ENCODE data around the gene B4GALT6. TPM values are rescaled to one million over a fixed set of nuclear protein-coding genes. Genes with fewer than 3 reads are reported as not detected.

The B4GALT6 gene
- total RNA-seq, 4 donors from 2014 or later: 2.5 to 3.6 (median 3.0) TPM

- DNase-seq: no peak
- TF ChIP-seq POLR2A (IDR thresholded peaks at IDR 0.05) (no peak), CTCF (IDR thresholded peaks at IDR 0.05) (no peak)
Measured at GRCh38 chr18:31591628-31592027, 92.8 kb downstream of the B4GALT6 start, which contains the start of gene TTR. Gene TTR, plus strand, starts transcription at chr18:31591877. Its CDS starts 26 bp downstream, at chr18:31591903.

GRCh38 chr18:31591113-31591512, 93.3 kb downstream of the B4GALT6 start:
- Histone ChIP-seq H3K36me3 (no peaks in the 10 kb centered on the region), H3K27ac (no peak overlapping the region), H3K4me3 (no peak overlapping the region), H3K27me3 (no peaks in the 10 kb centered on the region), H3K4me1 (peaks cover 0 to 8% (median 0%) of the 10 kb centered on the region in 3 donors), H3K9me3 (no peaks in the 10 kb centered on the region)
- intact Hi-C loops (cut with DNase I): no loop called here
- 48 to 80% methylated on average over 1 to 2 of the region's 2 CpGs for WGBS, 2 donors
- DNase-seq: no peak
- TF ChIP-seq CTCF (IDR thresholded peaks at IDR 0.05) (no peak), POLR2A (IDR thresholded peaks at IDR 0.05) (no peak)

More at GRCh38 chr18:31591628-31592027, 92.8 kb downstream of the B4GALT6 start, which contains the start of gene TTR:
- Histone ChIP-seq H3K4me1 (peaks cover 0 to 8% (median 0%) of the 10 kb centered on the region in 3 donors), H3K4me3 (no peak within 1 kb of the TSS), H3K36me3 (no peaks in the 10 kb centered on the region), H3K9me3 (no peaks in the 10 kb centered on the region), H3K27ac (no peak within 1 kb of the TSS), H3K27me3 (no peaks in the 10 kb centered on the region)
- 61 to 63% methylated on average over 5 of the region's 5 CpGs for WGBS, 2 donors
- intact Hi-C loops (cut with DNase I): no loop called here

DNA sequence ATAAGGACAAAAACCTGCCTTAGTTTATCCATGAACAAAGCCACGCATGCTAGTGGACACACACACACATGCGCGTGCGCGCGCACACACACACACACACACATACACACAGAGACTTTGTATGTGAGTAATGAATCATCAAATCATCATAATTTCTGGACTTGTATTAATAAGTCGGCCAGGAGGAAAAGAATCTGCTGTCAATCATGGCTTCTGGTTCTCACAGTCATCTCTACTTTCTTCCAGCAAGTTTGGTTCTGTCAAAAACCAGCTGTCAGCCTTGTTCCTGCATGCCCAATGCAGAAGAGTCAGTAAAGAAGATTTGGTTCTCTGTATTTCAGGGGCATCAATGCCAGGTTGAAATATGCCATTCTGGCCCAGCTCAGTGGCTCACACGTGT, 93.8 kb downstream of the B4GALT6 start:
- DNase-seq: no peak
- 58 to 61% methylated on average over 8 of the region's 8 CpGs for WGBS, 2 donors
- Histone ChIP-seq H3K27ac (no peak overlapping the region), H3K9me3 (no peaks in the 10 kb centered on the region), H3K36me3 (no peaks in the 10 kb centered on the region), H3K4me1 (peaks cover 0 to 8% (median 0%) of the 10 kb centered on the region in 3 donors), H3K4me3 (no peak overlapping the region), H3K27me3 (no peaks in the 10 kb centered on the region)
- intact Hi-C loops (cut with DNase I): no loop called here
- TF ChIP-seq CTCF (IDR thresholded peaks at IDR 0.05) (no peak), POLR2A (IDR thresholded peaks at IDR 0.05) (no peak)

GRCh38 chr18:31587529-31587928, 96.9 kb downstream of the B4GALT6 start:
- no peak overlapping the region for H3K4me3 ChIP-seq
- intact Hi-C loops (cut with DNase I): no loop called here
- peaks cover 0 to 8% (median 0%) of the 10 kb centered on the region in 3 donors for H3K4me1 ChIP-seq
- no peak for TF ChIP-seq POLR2A (IDR thresholded peaks at IDR 0.05)
- no peak for TF ChIP-seq CTCF (IDR thresholded peaks at IDR 0.05)
- WGBS, 2 donors: 80 to 91% methylated on average over 4 of the region's 4 CpGs
- H3K9me3 ChIP-seq: no peaks in the 10 kb centered on the region
- DNase-seq: no peak
- no peaks in the 10 kb centered on the region for H3K27me3 ChIP-seq
- no peak overlapping the region for H3K27ac ChIP-seq
- no peaks in the 10 kb centered on the region for H3K36me3 ChIP-seq

DNA sequence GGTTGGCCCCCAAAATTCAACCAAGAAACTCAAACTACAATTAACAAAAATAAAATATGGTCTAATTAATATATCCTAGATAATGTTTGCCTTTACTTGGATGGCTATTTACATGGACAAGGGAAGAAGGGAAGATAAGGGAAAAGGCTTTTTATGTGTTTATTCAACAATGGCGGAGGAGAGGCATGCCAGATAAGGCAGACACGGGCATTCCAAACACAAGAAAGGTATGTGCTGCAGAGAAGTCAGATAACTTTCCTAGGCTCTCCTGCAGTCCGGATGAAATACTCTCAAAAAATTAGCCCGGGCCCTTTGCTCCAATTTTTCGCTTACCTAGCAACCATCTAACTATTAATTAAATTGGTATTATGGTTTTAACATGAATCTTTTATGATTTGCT, 97.8 kb downstream of the B4GALT6 start:
- Histone ChIP-seq H3K9me3 (no peaks in the 10 kb centered on the region), H3K36me3 (no peaks in the 10 kb centered on the region), H3K27me3 (no peaks in the 10 kb centered on the region), H3K27ac (no peak overlapping the region), H3K4me1 (peaks cover 0 to 12% (median 0%) of the 10 kb centered on the region in 3 donors), H3K4me3 (no peak overlapping the region)
- intact Hi-C loops (cut with DNase I): no loop called here
- DNase-seq: no peak
- WGBS, 2 donors: 76 to 77% methylated on average over 5 of the region's 5 CpGs
- no peak for TF ChIP-seq POLR2A (IDR thresholded peaks at IDR 0.05)

- Histone ChIP-seq H3K4me3 (no peak overlapping the region), H3K27me3 (no peaks in the 10 kb centered on the region), H3K4me1 (peaks cover 0 to 10% (median 0%) of the 10 kb centered on the region in 3 donors), H3K27ac (no peak overlapping the region), H3K9me3 (no peaks in the 10 kb centered on the region), H3K36me3 (no peaks in the 10 kb centered on the region)
- intact Hi-C loops (cut with DNase I): no loop called here
- DNase-seq: no peak
- WGBS, 2 donors: 90 to 91% methylated on average over 5 of the region's 5 CpGs
- TF ChIP-seq CTCF (IDR thresholded peaks at IDR 0.05) (no peak), POLR2A (IDR thresholded peaks at IDR 0.05) (no peak)
Measured at GRCh38 chr18:31585991-31586390, 98.4 kb downstream of the B4GALT6 start.

Data from esophagus squamous epithelium (tissue), 5 donors.